ENCODE data around the gene ZSCAN4.

ZSCAN4 gene

DNA sequence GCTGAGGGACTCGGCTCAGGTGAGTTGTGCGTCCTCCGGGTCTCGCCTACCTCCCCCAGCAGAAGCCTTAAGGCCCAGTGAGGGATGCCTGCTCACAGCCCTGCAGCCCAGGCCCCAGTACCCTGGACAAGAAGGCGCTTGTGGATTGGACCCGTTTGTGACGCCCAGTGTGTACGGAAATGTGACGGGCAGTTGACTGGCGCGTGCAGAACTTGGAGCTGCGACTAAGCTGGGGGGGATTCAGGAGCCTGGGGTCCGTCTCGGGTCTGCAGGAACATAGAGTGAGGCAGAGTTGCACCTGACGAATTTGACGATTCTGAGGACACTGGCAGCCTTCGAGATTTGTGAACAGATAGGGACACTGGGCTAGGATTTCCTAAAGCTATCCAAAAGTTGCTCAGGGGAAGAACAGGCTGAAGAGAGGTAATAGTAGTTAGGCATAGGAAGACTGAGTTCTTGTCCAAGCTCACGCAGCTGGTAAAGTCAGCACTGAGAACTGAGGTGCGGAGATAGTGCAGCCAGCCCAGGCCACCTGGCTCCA lies 13.6 kb downstream of the ZSCAN4 start:
- no peak for DNase-seq (ENCODE audit: low spot score)

DNA sequence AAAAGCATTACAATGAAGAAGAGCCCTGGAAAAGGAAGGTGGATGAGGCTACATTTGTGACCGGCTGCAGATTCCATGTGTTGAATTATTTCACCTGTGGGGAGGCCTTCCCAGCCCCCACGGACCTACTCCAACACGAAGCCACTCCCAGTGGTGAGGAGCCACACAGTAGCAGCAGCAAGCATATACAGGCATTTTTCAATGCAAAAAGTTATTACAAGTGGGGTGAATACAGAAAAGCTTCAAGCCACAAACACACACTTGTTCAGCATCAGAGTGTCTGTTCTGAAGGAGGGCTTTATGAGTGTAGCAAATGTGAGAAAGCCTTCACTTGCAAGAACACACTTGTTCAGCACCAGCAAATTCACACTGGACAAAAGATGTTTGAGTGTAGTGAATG lies 18.0 kb downstream of the ZSCAN4 start:
- DNase-seq (ENCODE audit: low spot score), result no peak

DNA sequence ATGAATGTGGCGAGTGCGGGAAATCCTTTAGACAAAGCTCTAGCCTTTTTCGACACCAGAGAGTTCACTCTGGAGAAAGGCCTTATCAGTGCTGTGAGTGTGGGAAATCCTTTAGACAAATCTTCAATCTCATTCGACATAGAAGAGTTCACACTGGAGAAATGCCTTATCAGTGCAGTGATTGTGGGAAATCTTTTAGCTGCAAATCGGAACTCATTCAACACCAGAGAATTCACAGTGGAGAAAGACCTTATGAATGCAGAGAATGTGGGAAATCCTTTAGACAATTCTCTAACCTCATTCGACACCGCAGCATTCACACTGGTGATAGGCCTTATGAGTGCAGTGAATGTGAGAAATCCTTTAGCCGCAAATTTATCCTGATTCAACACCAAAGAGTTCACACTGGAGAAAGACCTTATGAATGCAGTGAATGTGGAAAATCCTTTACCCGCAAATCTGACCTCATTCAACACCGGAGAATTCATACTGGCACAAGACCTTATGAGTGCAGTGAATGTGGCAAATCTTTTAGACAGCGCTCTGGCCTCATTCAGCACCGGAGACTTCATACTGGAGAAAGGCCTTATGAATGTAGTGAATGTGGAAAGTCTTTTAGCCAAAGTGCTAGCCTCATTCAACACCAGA lies 18.8 kb downstream of the ZSCAN4 start:
- DNase-seq (ENCODE audit: low spot score), result no peak

DNA sequence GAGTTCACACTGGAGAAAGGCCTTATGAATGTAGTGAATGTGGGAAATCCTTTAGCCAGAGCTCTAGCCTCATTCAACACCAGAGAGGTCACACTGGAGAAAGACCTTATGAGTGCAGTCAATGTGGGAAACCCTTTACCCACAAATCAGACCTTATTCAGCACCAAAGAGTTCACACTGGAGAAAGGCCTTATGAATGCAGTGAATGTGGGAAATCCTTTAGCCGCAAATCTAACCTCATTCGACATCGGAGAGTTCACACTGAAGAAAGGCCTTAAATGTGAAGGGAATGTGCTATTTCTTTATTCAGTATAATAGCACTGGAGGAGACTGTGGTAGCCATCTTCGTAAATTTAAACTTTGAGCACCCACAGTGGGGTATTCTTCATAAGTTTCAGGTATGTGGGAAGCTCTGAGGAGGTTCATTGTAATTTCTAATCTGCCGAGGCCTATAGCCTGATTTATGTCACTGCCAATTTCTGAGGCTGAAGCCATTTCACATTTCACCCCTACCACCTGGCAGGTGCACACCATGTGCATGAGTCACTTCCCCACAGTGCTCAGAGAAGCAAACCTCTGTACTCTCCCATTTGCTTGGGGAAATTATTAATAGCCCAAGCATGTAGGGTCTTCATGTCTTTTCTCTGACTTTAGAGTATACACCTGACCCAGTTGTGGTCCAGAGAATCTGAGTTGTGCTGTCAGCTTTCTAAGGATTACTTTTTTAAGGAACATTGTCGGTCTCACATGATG lies 19.5 kb downstream of the ZSCAN4 start:
- DNase-seq (ENCODE audit: low spot score), result no peak

DNA sequence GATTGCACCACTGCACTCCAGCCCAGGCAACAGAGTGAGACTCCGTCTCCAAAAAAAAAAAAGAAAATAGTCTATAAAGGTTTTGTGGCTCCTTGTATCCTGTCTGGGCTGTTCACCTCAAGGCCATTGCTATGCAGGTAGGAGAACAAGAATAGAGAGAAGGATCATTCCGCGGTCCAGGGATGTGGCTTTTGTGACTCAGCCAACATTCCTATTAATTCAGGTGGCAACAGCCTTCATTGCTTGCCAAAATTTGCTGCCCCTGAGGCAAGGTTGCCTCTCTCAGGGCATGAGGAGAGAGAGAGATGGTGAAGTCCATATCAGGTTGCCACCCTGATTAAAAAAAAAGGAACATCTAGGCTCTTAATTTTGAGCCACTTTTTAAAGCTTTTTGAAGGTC lies 21.0 kb downstream of the ZSCAN4 start:
- DNase-seq (ENCODE audit: low spot score), result no peak

DNA sequence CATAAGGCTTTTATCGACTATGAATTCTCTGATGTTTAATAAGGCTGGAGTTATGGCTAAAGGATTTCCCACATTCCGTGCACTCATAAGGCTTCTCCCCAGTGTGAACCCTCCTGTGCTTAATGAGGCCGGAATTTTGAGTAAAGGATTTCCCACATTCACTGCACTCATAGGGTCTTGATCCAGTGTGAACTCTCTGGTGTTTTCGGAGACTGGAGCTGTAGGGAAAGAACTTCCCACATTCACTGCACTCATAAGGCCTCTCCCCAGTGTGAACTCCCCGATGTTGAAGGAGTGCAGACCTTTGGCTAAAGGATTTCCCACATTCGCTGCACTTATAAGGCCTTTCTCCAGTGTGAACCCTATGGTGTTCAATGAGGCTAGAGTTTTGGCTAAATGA lies 32.9 kb downstream of the ZSCAN4 start:
- DNase-seq (ENCODE audit: low spot score), result no peak

DNA sequence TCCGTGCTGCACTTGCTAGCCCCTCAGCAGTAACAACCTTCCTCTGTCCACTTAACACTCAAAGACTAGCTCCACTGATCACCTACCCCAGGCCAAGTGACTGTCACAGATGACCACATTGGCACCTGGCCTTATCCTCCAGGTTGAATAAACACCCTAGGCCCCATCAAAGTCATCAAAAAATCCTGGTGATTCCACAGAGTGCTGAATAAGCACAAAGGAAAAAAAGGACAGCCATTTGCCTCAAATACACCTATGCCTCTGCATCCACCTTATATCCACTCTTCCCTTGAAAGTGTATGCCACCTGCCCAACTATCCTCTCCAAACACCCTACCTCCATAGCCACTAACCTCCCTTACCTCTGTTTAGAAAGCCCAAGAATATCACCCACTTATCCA lies 37.6 kb downstream of the ZSCAN4 start:
- no peak for DNase-seq (ENCODE audit: low spot score)

DNA sequence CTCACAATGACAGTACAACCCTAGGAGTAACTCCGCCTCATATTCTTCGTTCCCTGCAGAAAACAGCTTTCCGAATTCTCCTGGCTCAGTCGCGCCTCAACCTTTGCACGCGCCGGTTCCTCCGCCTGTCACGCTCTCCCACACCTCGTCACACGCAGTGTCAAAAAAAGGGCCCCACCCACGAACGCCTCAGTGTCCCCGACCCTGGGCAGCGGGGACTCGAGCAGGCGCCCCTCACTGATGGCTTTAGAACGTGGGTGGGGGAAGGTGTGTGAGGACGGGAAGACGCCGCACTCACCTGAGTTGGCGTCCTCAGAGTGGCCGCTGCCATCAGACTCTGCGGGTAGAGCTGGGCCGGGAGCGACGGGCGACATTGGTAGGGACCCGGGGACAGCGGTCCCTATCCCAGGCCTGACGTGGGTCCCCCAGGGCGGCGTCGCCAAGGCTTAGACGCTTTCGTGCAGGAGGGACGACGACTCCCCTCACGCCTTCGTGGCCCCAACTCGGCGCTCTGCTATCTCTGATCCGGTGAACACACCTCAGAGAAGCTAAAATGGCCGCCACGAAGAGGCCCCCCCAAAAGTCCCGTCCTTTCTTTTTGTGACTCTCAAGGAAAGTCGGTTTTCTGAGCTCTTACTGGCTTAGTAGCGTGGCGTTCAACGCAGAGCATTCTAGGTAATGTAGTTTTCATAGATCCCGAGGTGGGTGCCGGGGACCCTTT lies 40.1 kb downstream of the ZSCAN4 start, which contains the start of gene ZNF154:
TSS of gene ZNF154 (minus strand) at position 564 of the 721 bp plus-strand sequence. CDS start at position 331, 233 bp downstream.
- DNase-seq (ENCODE audit: low spot score), result no peak

DNA sequence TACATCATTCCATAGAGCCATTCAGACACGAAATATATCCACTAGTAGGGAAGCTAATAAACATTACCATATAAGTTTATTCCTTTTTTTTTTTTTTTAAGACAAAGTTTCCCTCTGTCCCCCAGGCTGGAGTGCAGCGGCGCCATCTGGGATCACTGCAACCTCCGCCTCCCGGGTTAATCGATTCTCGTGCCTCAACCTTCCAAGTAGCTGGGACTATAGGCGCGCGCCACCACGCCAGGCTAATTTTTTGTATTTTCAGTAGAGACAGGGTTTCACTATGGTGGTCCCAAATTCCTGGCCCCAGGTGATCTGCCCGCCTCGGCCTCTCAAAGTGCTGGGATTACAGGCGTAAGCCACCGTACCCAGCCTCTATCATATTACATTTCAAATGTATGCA lies 40.9 kb downstream of the ZSCAN4 start:
- DNase-seq (ENCODE audit: low spot score), result no peak

DNA sequence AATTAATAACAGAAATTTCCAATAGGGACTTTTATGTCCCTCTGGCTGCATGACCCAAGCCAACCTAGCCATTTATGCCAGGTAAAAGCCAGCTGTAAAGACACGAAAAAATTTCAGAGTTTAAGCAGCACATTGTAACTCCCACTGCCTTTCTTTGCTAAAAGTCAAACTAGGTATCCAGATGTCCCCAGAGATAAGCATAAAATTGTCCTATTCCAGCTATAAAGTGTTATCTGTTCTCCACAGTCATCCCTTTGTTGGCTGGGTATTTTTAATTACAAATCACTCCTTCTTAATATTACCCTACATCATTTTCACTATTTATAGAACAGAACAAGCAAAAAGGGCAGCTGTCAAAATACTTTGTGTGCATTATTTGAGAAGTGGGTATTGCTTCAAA lies 43.5 kb downstream of the ZSCAN4 start:
- no peak for DNase-seq (ENCODE audit: low spot score)

DNA sequence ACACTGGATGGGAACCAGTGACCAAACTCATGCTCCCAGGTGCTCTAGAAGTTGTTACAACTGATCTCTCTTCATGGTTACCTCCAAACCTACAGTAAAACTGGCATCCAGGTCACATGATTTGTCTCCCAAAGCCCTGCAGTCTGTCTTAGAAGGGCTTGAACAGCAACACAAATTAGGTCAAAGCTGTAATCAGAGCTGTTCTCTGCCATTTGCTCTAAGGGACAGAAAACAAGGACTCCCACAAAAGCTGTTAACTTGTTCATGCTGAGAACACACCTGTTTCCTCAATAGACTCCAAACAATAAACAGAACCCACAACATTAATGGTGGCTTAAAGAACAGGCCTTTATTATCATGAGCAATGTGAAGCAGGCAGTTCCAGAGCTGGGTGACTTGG lies 50.7 kb downstream of the ZSCAN4 start:
- DNase-seq (ENCODE audit: low spot score), result no peak

DNA sequence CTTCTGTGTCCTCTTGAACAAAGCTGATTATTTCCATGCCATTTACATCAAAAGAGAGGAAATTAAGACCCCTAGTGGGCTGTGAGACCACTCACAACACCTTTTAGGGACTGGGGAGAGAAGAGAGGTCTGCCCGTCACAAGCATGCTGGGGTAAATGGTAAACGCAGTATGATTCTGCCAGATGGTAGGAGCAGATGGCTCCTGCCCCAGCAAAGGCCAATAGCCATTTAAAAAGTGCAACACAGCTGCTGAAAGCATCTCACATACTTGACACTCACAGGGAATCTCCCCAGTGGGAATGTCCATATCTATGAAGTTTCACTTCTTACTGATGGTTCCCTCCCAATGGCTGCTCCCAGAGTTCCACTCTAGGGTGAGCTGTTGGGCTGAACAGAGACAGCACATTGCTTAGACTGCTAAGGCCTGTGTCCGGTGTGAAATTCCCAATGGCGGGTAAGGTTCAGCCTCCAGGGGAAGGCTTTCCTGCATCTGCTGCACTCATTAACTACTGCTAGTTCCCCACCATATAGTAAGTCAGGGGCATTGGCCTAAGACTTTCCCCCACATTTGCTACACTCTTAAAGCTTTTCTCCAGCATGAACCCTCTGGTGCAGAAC lies 51.3 kb downstream of the ZSCAN4 start:
- no peak for DNase-seq (ENCODE audit: low spot score)

DNA sequence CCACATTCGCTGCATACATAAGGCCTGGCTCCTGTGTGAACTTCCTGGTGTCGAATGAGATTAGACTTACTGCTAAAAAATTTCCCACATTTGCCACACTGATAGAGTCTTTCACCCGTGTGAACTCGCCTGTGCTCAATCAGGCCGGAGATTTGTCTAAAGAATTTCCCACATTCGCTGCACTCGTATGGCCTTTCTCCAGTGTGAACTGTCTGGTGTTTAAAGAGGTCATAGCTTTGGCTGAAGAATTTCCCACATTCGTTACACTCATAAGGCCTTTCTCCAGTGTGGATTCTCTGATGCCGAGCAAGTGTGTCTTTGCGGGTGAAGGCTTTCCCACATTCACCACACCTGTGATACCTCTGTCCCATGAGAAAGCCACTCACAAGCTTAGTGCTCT lies 52.1 kb downstream of the ZSCAN4 start:
- no peak for DNase-seq (ENCODE audit: low spot score)

Data from hematopoietic multipotent progenitor cell treated with erythropoietin and hydrocortisone succinate and interleukin-3 and kit ligand, for 15 days (in vitro differentiated cells).